Measurements from ENCODE around the gene CACNG7.

CACNG7 gene

DNA sequence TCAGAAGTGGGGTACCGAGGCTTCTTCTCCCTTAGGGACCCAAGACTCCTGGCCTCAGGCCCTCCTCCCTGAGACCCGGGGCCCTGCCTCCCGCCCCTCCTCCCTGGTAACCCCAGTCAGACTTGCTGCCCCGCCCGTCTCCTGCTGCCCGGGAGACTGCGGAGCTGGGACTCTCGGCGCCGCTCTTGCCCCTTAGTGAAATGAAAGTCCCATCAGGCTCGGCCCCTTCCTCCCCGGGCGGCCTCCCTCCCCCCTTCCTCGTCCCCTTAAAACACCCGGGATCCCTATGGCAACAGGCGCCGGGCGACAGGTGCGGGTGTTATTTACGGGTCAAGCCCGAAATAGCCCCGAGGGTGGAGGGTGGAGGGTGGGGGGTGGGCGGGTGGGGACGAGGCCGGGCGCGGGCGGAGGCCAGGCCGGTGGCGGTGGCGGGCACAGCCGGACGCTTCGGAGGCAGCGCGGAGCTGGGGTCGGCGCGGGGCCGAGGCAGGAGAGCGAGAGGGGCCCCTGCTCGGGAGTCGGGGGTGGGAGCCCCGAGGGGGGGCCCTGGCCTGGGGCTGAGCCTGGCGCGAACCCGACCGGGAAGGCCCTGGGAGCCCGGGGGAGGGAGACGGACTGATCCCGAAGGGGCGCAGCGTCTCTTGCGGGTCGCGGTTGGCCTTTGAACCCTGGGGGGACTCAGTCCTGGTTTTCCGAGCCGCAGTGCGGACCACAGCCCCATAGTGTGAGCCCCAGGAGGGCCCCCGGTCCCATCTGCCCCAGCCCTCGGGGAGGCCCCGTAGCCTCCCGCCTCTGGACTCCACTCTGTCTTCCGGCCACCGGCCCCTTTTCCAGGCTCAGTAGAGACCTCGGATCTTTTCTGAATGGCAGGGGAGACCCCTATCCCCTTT is 82.4 kb downstream of the CACNG7 start, which contains the start of gene CACNG6:
Gene CACNG6 (plus strand): TSS at position 414 of the 890 bp plus-strand sequence. CDS start 1,241 bp downstream, outside the sequence.
- peaks cover 0 to 60% of the 10 kb centered on the region in 2 donors for H3K27me3 ChIP-seq
- H3K27ac ChIP-seq: no peak within 1 kb of the TSS
- TF ChIP-seq, protein P1, sequence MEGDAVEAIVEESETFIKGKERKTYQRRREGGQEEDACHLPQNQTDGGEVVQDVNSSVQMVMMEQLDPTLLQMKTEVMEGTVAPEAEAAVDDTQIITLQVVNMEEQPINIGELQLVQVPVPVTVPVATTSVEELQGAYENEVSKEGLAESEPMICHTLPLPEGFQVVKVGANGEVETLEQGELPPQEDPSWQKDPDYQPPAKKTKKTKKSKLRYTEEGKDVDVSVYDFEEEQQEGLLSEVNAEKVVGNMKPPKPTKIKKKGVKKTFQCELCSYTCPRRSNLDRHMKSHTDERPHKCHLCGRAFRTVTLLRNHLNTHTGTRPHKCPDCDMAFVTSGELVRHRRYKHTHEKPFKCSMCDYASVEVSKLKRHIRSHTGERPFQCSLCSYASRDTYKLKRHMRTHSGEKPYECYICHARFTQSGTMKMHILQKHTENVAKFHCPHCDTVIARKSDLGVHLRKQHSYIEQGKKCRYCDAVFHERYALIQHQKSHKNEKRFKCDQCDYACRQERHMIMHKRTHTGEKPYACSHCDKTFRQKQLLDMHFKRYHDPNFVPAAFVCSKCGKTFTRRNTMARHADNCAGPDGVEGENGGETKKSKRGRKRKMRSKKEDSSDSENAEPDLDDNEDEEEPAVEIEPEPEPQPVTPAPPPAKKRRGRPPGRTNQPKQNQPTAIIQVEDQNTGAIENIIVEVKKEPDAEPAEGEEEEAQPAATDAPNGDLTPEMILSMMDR (IDR thresholded peaks at IDR 0.05): no peak
- no peaks in the 10 kb centered on the region for H3K9me3 ChIP-seq
- intact Hi-C loops (cut with DNase I; ENCODE audit: low total_unique reads): no loop called here
- H3K4me3 ChIP-seq: peak within 1 kb of the TSS; percentile 24 to 50
- peaks cover 0 to 10% (median 8%) of the 10 kb centered on the region in 4 donors for H3K4me1 ChIP-seq
- DNase-seq: no peak
- no peaks in the 10 kb centered on the region for H3K36me3 ChIP-seq

- Histone ChIP-seq H3K27ac (no peak overlapping the region), H3K36me3 (no peaks in the 10 kb centered on the region), H3K4me1 (peaks cover 0 to 10% (median 8%) of the 10 kb centered on the region in 4 donors), H3K4me3 (no peak overlapping the region), H3K9me3 (no peaks in the 10 kb centered on the region), H3K27me3 (peaks cover 0 to 60% of the 10 kb centered on the region in 2 donors)
- no peak for DNase-seq
- intact Hi-C loops (cut with DNase I; ENCODE audit: low total_unique reads): no loop called here
- TF ChIP-seq, protein P1 (IDR thresholded peaks at IDR 0.05): no peak
Observed at GRCh38 chr19:53992211-53992610, 83.1 kb downstream of the CACNG7 start.

GRCh38 chr19:53992815-53993214 is 83.7 kb downstream of the CACNG7 start:
- Histone ChIP-seq H3K9me3 (no peaks in the 10 kb centered on the region), H3K4me1 (peaks cover 0 to 10% (median 8%) of the 10 kb centered on the region in 4 donors), H3K27me3 (peaks cover 0 to 65% of the 10 kb centered on the region in 2 donors), H3K4me3 (no peak overlapping the region), H3K36me3 (no peaks in the 10 kb centered on the region), H3K27ac (no peak overlapping the region)
- intact Hi-C loops (cut with DNase I; ENCODE audit: low total_unique reads): no loop called here
- TF ChIP-seq, protein P1 (IDR thresholded peaks at IDR 0.05): no peak
- no peak for DNase-seq

- H3K9me3 ChIP-seq: no peaks in the 10 kb centered on the region
- TF ChIP-seq, protein P1 (IDR thresholded peaks at IDR 0.05): no peak
- intact Hi-C loops (cut with DNase I; ENCODE audit: low total_unique reads): no loop called here
- DNase-seq: no peak
- peaks cover 0 to 10% (median 8%) of the 10 kb centered on the region in 4 donors for H3K4me1 ChIP-seq
- no peak overlapping the region for H3K27ac ChIP-seq
- no peak overlapping the region for H3K4me3 ChIP-seq
- H3K27me3 ChIP-seq: peaks cover 0 to 70% of the 10 kb centered on the region in 2 donors
- no peaks in the 10 kb centered on the region for H3K36me3 ChIP-seq
Observed at GRCh38 chr19:53993448-53993847, 84.4 kb downstream of the CACNG7 start.

Measured in tibial artery (tissue), 4 donors.